ENCODE data around the gene TIMM22.

Gene TIMM22

DNA sequence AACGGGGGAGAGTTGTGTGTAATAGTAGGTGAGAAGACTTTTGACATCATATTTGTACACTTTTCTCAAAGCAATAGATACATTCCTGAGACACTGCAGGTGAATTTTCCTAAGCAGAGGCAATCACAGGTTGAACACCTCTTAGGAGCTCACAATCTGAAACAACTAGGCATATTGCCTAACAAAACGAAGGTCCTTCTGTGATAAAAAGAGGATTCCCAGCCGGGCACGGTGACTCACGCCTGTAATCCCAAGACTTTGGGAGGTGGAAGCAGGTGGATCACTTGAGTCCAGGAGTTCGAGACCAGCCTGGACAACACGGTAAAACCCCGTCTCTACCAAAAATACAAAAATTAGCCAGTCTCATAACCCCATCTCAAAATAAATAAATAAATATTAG, 34.8 kb upstream of the TIMM22 start:
- no peaks in the 10 kb centered on the region for H3K4me1 ChIP-seq (ENCODE audit: control insufficient read depth in 1 of 2, insufficient read depth in 1 of 2, low read depth in 1 of 2, low read length in 1 of 2)
- H3K27me3 ChIP-seq = peaks cover 70% of the 10 kb centered on the region
- H3K4me3 ChIP-seq (ENCODE audit: low read depth in 1 of 2, low read length in 1 of 2) = no peak overlapping the region
- no peaks in the 10 kb centered on the region for H3K9me3 ChIP-seq
- H3K36me3 ChIP-seq = no peaks in the 10 kb centered on the region
- no peak for TF ChIP-seq CTCF (IDR thresholded peaks at IDR 0.05)
- no peak overlapping the region for H3K27ac ChIP-seq

- no peak overlapping the region for H3K27ac ChIP-seq
- no peaks in the 10 kb centered on the region for H3K4me1 ChIP-seq (ENCODE audit: control insufficient read depth in 1 of 2, insufficient read depth in 1 of 2, low read depth in 1 of 2, low read length in 1 of 2)
- no peaks in the 10 kb centered on the region for H3K36me3 ChIP-seq
- no peaks in the 10 kb centered on the region for H3K9me3 ChIP-seq
- H3K27me3 ChIP-seq = peaks cover 70% of the 10 kb centered on the region
- no peak for TF ChIP-seq CTCF (IDR thresholded peaks at IDR 0.05)
- H3K4me3 ChIP-seq (ENCODE audit: low read depth in 1 of 2, low read length in 1 of 2) = no peak overlapping the region
Observed at GRCh38 chr17:962670-963069, 34.3 kb upstream of the TIMM22 start.

- H3K4me1 ChIP-seq (ENCODE audit: control insufficient read depth in 1 of 2, insufficient read depth in 1 of 2, low read depth in 1 of 2, low read length in 1 of 2) = no peaks in the 10 kb centered on the region
- TF ChIP-seq CTCF (IDR thresholded peaks at IDR 0.05) = no peak
- H3K27me3 ChIP-seq = peaks cover 90% of the 10 kb centered on the region
- no peaks in the 10 kb centered on the region for H3K36me3 ChIP-seq
- H3K27ac ChIP-seq = no peak overlapping the region
- no peaks in the 10 kb centered on the region for H3K9me3 ChIP-seq
- no peak overlapping the region for H3K4me3 ChIP-seq (ENCODE audit: low read depth in 1 of 2, low read length in 1 of 2)
Observed at GRCh38 chr17:964876-965275, 32.1 kb upstream of the TIMM22 start.

DNA sequence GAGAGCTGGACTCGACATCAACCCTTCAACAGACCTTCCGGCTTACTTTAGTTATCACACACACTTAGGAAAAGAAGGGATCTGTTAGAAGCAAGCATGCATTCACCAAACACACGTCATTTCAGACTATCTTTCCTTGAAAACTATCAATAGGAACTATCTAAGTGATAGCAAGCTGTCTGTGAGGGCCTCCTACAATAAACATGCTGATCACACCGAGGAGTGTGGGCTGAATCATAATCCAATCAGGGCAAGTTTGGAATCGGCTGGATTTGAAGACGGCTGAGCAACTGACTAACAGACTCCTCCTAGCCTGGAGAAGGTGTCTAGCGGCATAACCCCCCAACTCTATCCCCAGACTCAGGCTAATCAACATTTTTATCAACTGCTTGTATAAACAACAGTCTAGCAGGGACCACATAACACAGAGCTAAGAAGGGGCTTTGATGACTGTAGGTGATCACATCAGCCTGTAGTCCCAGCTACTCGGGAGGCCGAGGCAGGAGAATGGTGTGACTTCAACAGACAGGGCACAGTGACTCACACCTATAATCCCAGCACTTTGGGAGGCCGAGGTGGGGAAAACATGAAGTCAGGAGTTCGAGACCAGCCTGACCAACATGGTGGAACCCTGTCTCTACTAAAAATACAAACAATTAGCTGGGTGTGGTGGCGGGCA, 31.5 kb upstream of the TIMM22 start:
- no peak for TF ChIP-seq CTCF (IDR thresholded peaks at IDR 0.05)
- peaks cover 90% of the 10 kb centered on the region for H3K27me3 ChIP-seq
- H3K27ac ChIP-seq = no peak overlapping the region
- H3K9me3 ChIP-seq = no peaks in the 10 kb centered on the region
- H3K4me3 ChIP-seq (ENCODE audit: low read depth in 1 of 2, low read length in 1 of 2) = no peak overlapping the region
- H3K4me1 ChIP-seq (ENCODE audit: control insufficient read depth in 1 of 2, insufficient read depth in 1 of 2, low read depth in 1 of 2, low read length in 1 of 2) = no peaks in the 10 kb centered on the region
- H3K36me3 ChIP-seq = no peaks in the 10 kb centered on the region

GRCh38 chr17:967122-967521, 29.8 kb upstream of the TIMM22 start:
- Histone ChIP-seq H3K4me1 (ENCODE audit: control insufficient read depth in 1 of 2, insufficient read depth in 1 of 2, low read depth in 1 of 2, low read length in 1 of 2) (no peaks in the 10 kb centered on the region), H3K36me3 (no peaks in the 10 kb centered on the region), H3K27ac (no peak overlapping the region), H3K27me3 (peaks cover 91% of the 10 kb centered on the region), H3K4me3 (ENCODE audit: low read depth in 1 of 2, low read length in 1 of 2) (no peak overlapping the region), H3K9me3 (no peaks in the 10 kb centered on the region)
- TF ChIP-seq CTCF (IDR thresholded peaks at IDR 0.05) = no peak
